GM23338 (cell line): ENCODE data around the gene FBLN5. TPM values are rescaled to one million over a fixed set of nuclear protein-coding genes. Genes with fewer than 3 reads are reported as not detected.

Source experiments
- ATAC-seq: fragments of 200-7000 bp; cut with Tn5 transposase; 3 replicates; pipeline ENCODE4 v1.9.1; 2020
- DNase-seq: peaks from one replicate; pipeline ENCODE4 v3.0.0-alpha.2; 2015; ENCODE audit warnings: low spot score
- H2AFZ ChIP-seq: fragments of 200-600 bp; sonication (generic); 2 replicates; pipeline ENCODE4 v1.8.0; 2016; ENCODE audit warnings: antibody characterized with exemption, mild to moderate bottlenecking, moderate library complexity
- H3F3A ChIP-seq: fragments of 200-600 bp; sonication (generic); replicated peaks from 2 replicates; pipeline ENCODE4 v1.8.0; 2017; ENCODE audit warnings: antibody characterized with exemption, mixed run types, low read depth
- H3K27ac ChIP-seq: fragments of 200-600 bp; sonication (generic); 2 replicates; pipeline ENCODE4 v1.6.1; 2016; ENCODE audit warnings: low read depth
- H3K27me3 ChIP-seq: fragments of 200-600 bp; sonication (generic); 2 replicates; pipeline ENCODE4 v1.8.0; 2016; ENCODE audit warnings: mild to moderate bottlenecking, mixed run types, moderate library complexity; ENCODE audit not compliant: insufficient read depth
- H3K36me3 ChIP-seq: fragments of 200-600 bp; sonication (generic); 2 replicates; pipeline ENCODE4 v1.8.0; 2016; ENCODE audit warnings: mild to moderate bottlenecking; ENCODE audit not compliant: insufficient read depth
- H3K4me1 ChIP-seq: fragments of 200-600 bp; sonication (generic); 2 replicates; pipeline ENCODE4 v1.8.0; 2016; ENCODE audit warnings: mild to moderate bottlenecking, moderate library complexity; ENCODE audit not compliant: insufficient read depth
- H3K4me2 ChIP-seq: fragments of 200-600 bp; sonication (generic); 2 replicates; pipeline ENCODE4 v1.7.1; 2017; ENCODE audit warnings: mixed run types
- H3K4me3 ChIP-seq: fragments of 200-600 bp; sonication (generic); 2 replicates; pipeline ENCODE4 v1.6.1; 2016; ENCODE audit warnings: mixed run types
- H3K79me2 ChIP-seq: fragments of 200-600 bp; sonication (generic); replicated peaks from 2 replicates; pipeline ENCODE4 v1.8.0; 2017; ENCODE audit warnings: mild to moderate bottlenecking; ENCODE audit not compliant: insufficient read depth
- H3K9me2 ChIP-seq: fragments of 200-600 bp; sonication (generic); 2 replicates; pipeline ENCODE4 v1.8.0; 2017; ENCODE audit not compliant: insufficient read depth
- H4K20me1 ChIP-seq: fragments of 200-600 bp; sonication (generic); replicated peaks from 2 replicates; pipeline ENCODE4 v1.8.0; 2017; ENCODE audit warnings: mild to moderate bottlenecking; ENCODE audit not compliant: insufficient read depth
- H3K27ac Mint-ChIP-seq: 2 replicates; pipeline ENCODE4 v1.8.0; 2020; ENCODE audit warnings: inconsistent platforms, mild to moderate bottlenecking, moderate library complexity, mixed read lengths
- H3K27me3 Mint-ChIP-seq: 3 replicates; pipeline ENCODE4 v1.8.0; 2022; ENCODE audit warnings: low read depth, mild to moderate bottlenecking, moderate library complexity, mixed read lengths, inconsistent platforms; ENCODE audit not compliant: insufficient read depth, poor library complexity
- H3K36me3 Mint-ChIP-seq: 3 replicates; pipeline ENCODE4 v1.8.0; 2021; ENCODE audit warnings: low read depth, mild to moderate bottlenecking, inconsistent platforms, moderate library complexity, mixed read lengths
- H3K4me1 Mint-ChIP-seq: 3 replicates; pipeline ENCODE4 v1.8.0; 2020; ENCODE audit warnings: mild to moderate bottlenecking, inconsistent platforms, mixed read lengths
- H3K4me3 Mint-ChIP-seq: 3 replicates; pipeline ENCODE4 v1.8.0; 2021; ENCODE audit warnings: moderate library complexity, mild to moderate bottlenecking, inconsistent platforms, mixed read lengths
- H3K9me3 Mint-ChIP-seq: 3 replicates; pipeline ENCODE4 v1.8.0; 2020; ENCODE audit warnings: moderate library complexity, mild to moderate bottlenecking, inconsistent platforms, mixed read lengths
- CTCF ChIP-seq, 2 experiments: fragments of 200-600 bp in 1 of 2; sonication (generic) in 1 of 2; conservative IDR thresholded peaks; 2 replicates each; pipeline versions ENCODE4 v1.5.1 to v1.6.1; 2016 to 2017; ENCODE audit warnings: antibody characterized with exemption in 2 of 2, low read depth in 2 of 2, mild to moderate bottlenecking in 2 of 2, moderate library complexity in 1 of 2
- ETS1 ChIP-seq: IDR thresholded peaks from 2 replicates; pipeline ENCODE4 v1.6.1; 2016; ENCODE audit warnings: antibody characterized with exemption
- EZH2 ChIP-seq: fragments of 200-600 bp; sonication (generic); IDR thresholded peaks from one replicate; pipeline ENCODE4 v1.8.0; 2017; ENCODE audit warnings: antibody characterized with exemption, mild to moderate bottlenecking, low read depth; ENCODE audit not compliant: unreplicated experiment
- EZH2phosphoT487 ChIP-seq: fragments of 200-600 bp; sonication (generic); IDR thresholded peaks from one replicate; pipeline ENCODE4 v1.8.1; 2018; ENCODE audit warnings: antibody characterized with exemption; ENCODE audit not compliant: unreplicated experiment
- JUNB ChIP-seq: IDR thresholded peaks from one replicate; pipeline ENCODE4 v1.6.1; 2016; ENCODE audit warnings: antibody characterized with exemption; ENCODE audit not compliant: unreplicated experiment
- NANOG ChIP-seq: IDR thresholded peaks from 2 replicates; pipeline ENCODE4 v1.6.1; 2016; ENCODE audit warnings: antibody characterized with exemption, borderline replicate concordance
- REST ChIP-seq: IDR thresholded peaks from one replicate; pipeline ENCODE4 v1.6.1; 2018; ENCODE audit warnings: antibody characterized with exemption; ENCODE audit not compliant: unreplicated experiment
- ZNF114 ChIP-seq: fragments of 250-450 bp; sonication (Bioruptor Pico); IDR thresholded peaks from 2 replicates; pipeline ENCODE4 v1.5.0; 2020; ENCODE audit warnings: mild to moderate bottlenecking, moderate library complexity
- ZNF331 ChIP-seq: fragments of 250-450 bp; sonication (Bioruptor Pico); IDR thresholded peaks from 2 replicates; pipeline ENCODE4 v1.5.0; 2020; ENCODE audit warnings: low read depth, mild to moderate bottlenecking, moderate library complexity
- polyA plus RNA-seq: library from polyadenylated mRNA; unstranded; fragments of >200 nt; fragmentation: Nextera tagmentation; extraction: Ambion mirVana; gene quantifications from 2 replicates; pipeline ENCODE4 v1.2.1, GENCODE V29; 2016
- total RNA-seq: library from RNA; depleted of rRNA; stranded (reverse); fragments of >200 nt; shearing (Covaris generic); gene quantifications from 2 replicates; pipeline ENCODE4 v1.2.3, GENCODE V29; 2014

FBLN5 gene
- total and polyA plus RNA-seq, 2 experiments from 2014 or later = 4.3 to 4.9 TPM

GRCh38 chr14:91975763-91976162 is 28.3 kb upstream of the FBLN5 start (continued):
- TF ChIP-seq REST (no peak), ZNF331 (CRISPR knock-in tag) (no peak), EZH2 (no peak), JUNB (no peak)

GRCh38 chr14:91971188-91971778 is 23.8 kb upstream of the FBLN5 start:
- Histone ChIP-seq H3K79me2 (no peaks in the 10 kb centered on the region), H3K9me2 (no peaks in the 10 kb centered on the region), H4K20me1 (no peaks in the 10 kb centered on the region), H2AFZ (no peak overlapping the region), H3K4me3 (no peak overlapping the region), H3F3A (no peaks in the 10 kb centered on the region), H3K27ac (no peak overlapping the region), H3K4me1 (no peaks in the 10 kb centered on the region), H3K27me3 (no peaks in the 10 kb centered on the region), H3K4me2 (no peak overlapping the region), H3K36me3 (peaks cover 9% of the 10 kb centered on the region; the same call in 1 of the 2 replicates)
- Mint-ChIP-seq H3K4me1 (no peaks in the 10 kb centered on the region), H3K9me3 (no peaks in the 10 kb centered on the region), H3K27ac (no peak overlapping the region), H3K4me3 (no peak overlapping the region), H3K27me3 (no peaks in the 10 kb centered on the region), H3K36me3 (peaks cover 11% of the 10 kb centered on the region; the same call in 2 of the 3 replicates)
- TF ChIP-seq EZH2phosphoT487 (no peak), ETS1 (no peak), CTCF (conservative IDR thresholded peaks at IDR 0.05; ENCODE audit: low read depth in 2 of 2) (no peak), EZH2 (no peak), ZNF114 (CRISPR knock-in tag) (no peak), ZNF331 (CRISPR knock-in tag) (no peak), NANOG (no peak)
- no peak for DNase-seq
- ATAC-seq = no peak
